Stimulated activated naive B cell treated with anti-CD40 and anti-IgM and Interleukin-4, amounts not matched to agents 10 μg/mL and 1 μg/mL and 100 μg/mL, for 72 hours (primary cell): ENCODE data around the gene CAD.

Source experiments
- ATAC-seq, 2 donors: fragments of 150-1000 bp; cut with Tn5 transposase; replicated peaks; 2 replicates each; pipeline ENCODE4 v1.10.0; 2021; ENCODE audit warnings: moderate library complexity in 1 of 2
- DNase-seq: peaks from one replicate; pipeline ENCODE4 v3.0.0; 2021
- H3K27ac Mint-ChIP-seq: one replicate; pipeline ENCODE4 v1.8.0; 2022; ENCODE audit warnings: mild to moderate bottlenecking, mixed read lengths
- H3K27me3 Mint-ChIP-seq, 2 donors: one replicate each; pipeline ENCODE4 v1.8.0; 2022; ENCODE audit warnings: mixed read lengths in 2 of 2
- H3K36me3 Mint-ChIP-seq, 2 donors: one replicate each; pipeline ENCODE4 v1.8.0; 2022; ENCODE audit warnings: mixed read lengths in 2 of 2, mild to moderate bottlenecking in 1 of 2
- H3K4me1 Mint-ChIP-seq, 2 donors: one replicate each; pipeline ENCODE4 v1.8.0; 2022; ENCODE audit warnings: mixed read lengths in 2 of 2, mild to moderate bottlenecking in 1 of 2
- H3K4me3 Mint-ChIP-seq, 2 donors: one replicate each; pipeline ENCODE4 v1.8.0; 2022; ENCODE audit warnings: mild to moderate bottlenecking in 2 of 2, mixed read lengths in 2 of 2, moderate library complexity in 1 of 2
- H3K9me3 Mint-ChIP-seq, 2 donors: one replicate each; pipeline ENCODE4 v1.8.0; 2022; ENCODE audit warnings: mixed read lengths in 2 of 2, mild to moderate bottlenecking in 1 of 2

CAD gene

GRCh38 chr2:27225526-27225925 lies 8.4 kb downstream of the CAD start:
- H3K9me3 Mint-ChIP-seq: no peaks in the 10 kb centered on the region
- H3K27me3 Mint-ChIP-seq: no peaks in the 10 kb centered on the region
- no peak overlapping the region for H3K27ac Mint-ChIP-seq
- ATAC-seq (no peak), DNase-seq (no peak)
- no peaks in the 10 kb centered on the region for H3K4me1 Mint-ChIP-seq
- H3K4me3 Mint-ChIP-seq: no peak overlapping the region
- H3K36me3 Mint-ChIP-seq: peaks cover 47 to 72% of the 10 kb centered on the region in 2 donors

GRCh38 chr2:27227501-27227900 lies 10.3 kb downstream of the CAD start:
- no peaks in the 10 kb centered on the region for H3K4me1 Mint-ChIP-seq
- H3K36me3 Mint-ChIP-seq: peaks cover 45 to 68% of the 10 kb centered on the region in 2 donors
- H3K27me3 Mint-ChIP-seq: no peaks in the 10 kb centered on the region

GRCh38 chr2:27231921-27232320 lies 14.8 kb downstream of the CAD start:
- Mint-ChIP-seq H3K27me3 (no peaks in the 10 kb centered on the region), H3K4me3 (no peak overlapping the region), H3K9me3 (no peaks in the 10 kb centered on the region), H3K36me3 (peaks cover 44 to 62% of the 10 kb centered on the region in 2 donors), H3K27ac (no peak overlapping the region), H3K4me1 (no peaks in the 10 kb centered on the region)
- DNase-seq (no peak), ATAC-seq (no peak)

More at GRCh38 chr2:27227501-27227900, 10.3 kb downstream of the CAD start:
- DNase-seq: no peak
- ATAC-seq: no peak
- Mint-ChIP-seq H3K27ac (no peak overlapping the region), H3K9me3 (no peaks in the 10 kb centered on the region), H3K4me3 (no peak overlapping the region)

- Mint-ChIP-seq H3K36me3 (peaks cover 51 to 67% of the 10 kb centered on the region in 2 donors), H3K4me3 (no peak overlapping the region), H3K27me3 (no peaks in the 10 kb centered on the region), H3K4me1 (no peaks in the 10 kb centered on the region), H3K9me3 (no peaks in the 10 kb centered on the region), H3K27ac (no peak overlapping the region)
- no peak for DNase-seq
- ATAC-seq: no peak
These were observed 16.2 kb downstream of the CAD start for GRCh38 chr2:27233341-27233740.

GRCh38 chr2:27236136-27236535 lies 19.0 kb downstream of the CAD start:
- Mint-ChIP-seq H3K36me3 (peaks cover 59 to 79% of the 10 kb centered on the region in 2 donors), H3K4me3 (peak overlapping the region in 1 of 2 donors; percentile 7), H3K27ac (no peak overlapping the region), H3K9me3 (no peaks in the 10 kb centered on the region), H3K4me1 (no peaks in the 10 kb centered on the region), H3K27me3 (no peaks in the 10 kb centered on the region)
- ATAC-seq: no peak
- no peak for DNase-seq

- H3K9me3 Mint-ChIP-seq: no peaks in the 10 kb centered on the region
- H3K27me3 Mint-ChIP-seq: no peaks in the 10 kb centered on the region
- ATAC-seq: no peak
- no peak overlapping the region for H3K4me3 Mint-ChIP-seq
- H3K27ac Mint-ChIP-seq: no peak overlapping the region
- H3K4me1 Mint-ChIP-seq: no peaks in the 10 kb centered on the region
- DNase-seq: no peak
- peaks cover 60 to 78% of the 10 kb centered on the region in 2 donors for H3K36me3 Mint-ChIP-seq
These were observed 19.5 kb downstream of the CAD start for GRCh38 chr2:27236626-27237025.

- peaks cover 62 to 76% of the 10 kb centered on the region in 2 donors for H3K36me3 Mint-ChIP-seq
- H3K27ac Mint-ChIP-seq: no peak overlapping the region
- no peaks in the 10 kb centered on the region for H3K4me1 Mint-ChIP-seq
- H3K9me3 Mint-ChIP-seq: no peaks in the 10 kb centered on the region
- no peak overlapping the region for H3K4me3 Mint-ChIP-seq
- ATAC-seq: no peak
- no peaks in the 10 kb centered on the region for H3K27me3 Mint-ChIP-seq
- no peak for DNase-seq
These were observed 20.3 kb downstream of the CAD start for GRCh38 chr2:27237341-27237945.

- no peak overlapping the region for H3K4me3 Mint-ChIP-seq
- ATAC-seq (no peak), DNase-seq (no peak)
- no peak overlapping the region for H3K27ac Mint-ChIP-seq
- no peaks in the 10 kb centered on the region for H3K27me3 Mint-ChIP-seq
- H3K9me3 Mint-ChIP-seq: no peaks in the 10 kb centered on the region
- H3K36me3 Mint-ChIP-seq: peaks cover 66 to 75% of the 10 kb centered on the region in 2 donors
- no peaks in the 10 kb centered on the region for H3K4me1 Mint-ChIP-seq
These were observed 21.8 kb downstream of the CAD start for GRCh38 chr2:27238976-27239375.

- Mint-ChIP-seq H3K9me3 (no peaks in the 10 kb centered on the region), H3K27ac (no peak overlapping the region), H3K4me1 (no peaks in the 10 kb centered on the region), H3K36me3 (peaks cover 66 to 77% of the 10 kb centered on the region in 2 donors), H3K27me3 (no peaks in the 10 kb centered on the region), H3K4me3 (no peak overlapping the region)
- no peak for ATAC-seq
- DNase-seq: no peak
These were observed 23.2 kb downstream of the CAD start for GRCh38 chr2:27240406-27240805.

GRCh38 chr2:27241761-27242613 lies 24.8 kb downstream of the CAD start:
- ATAC-seq (no peak), DNase-seq (no peak)
- no peaks in the 10 kb centered on the region for H3K9me3 Mint-ChIP-seq
- H3K27ac Mint-ChIP-seq: no peak overlapping the region
- H3K27me3 Mint-ChIP-seq: no peaks in the 10 kb centered on the region
- H3K4me3 Mint-ChIP-seq: no peak overlapping the region
- H3K4me1 Mint-ChIP-seq: no peaks in the 10 kb centered on the region
- peaks cover 59 to 68% of the 10 kb centered on the region in 2 donors for H3K36me3 Mint-ChIP-seq

GRCh38 chr2:27242614-27242951 lies 25.4 kb downstream of the CAD start:
- Mint-ChIP-seq H3K36me3 (peaks cover 54 to 62% of the 10 kb centered on the region in 2 donors), H3K9me3 (no peaks in the 10 kb centered on the region), H3K4me3 (no peak overlapping the region), H3K27me3 (no peaks in the 10 kb centered on the region), H3K4me1 (no peaks in the 10 kb centered on the region), H3K27ac (no peak overlapping the region)
- no peak for ATAC-seq
- DNase-seq: no peak

- no peak overlapping the region for H3K27ac Mint-ChIP-seq
These were observed 26.4 kb downstream of the CAD start for GRCh38 chr2:27243391-27244130.

GRCh38 chr2:27245116-27245515 lies 27.9 kb downstream of the CAD start:
- Mint-ChIP-seq H3K27ac (no peak overlapping the region), H3K4me3 (no peak overlapping the region), H3K9me3 (no peaks in the 10 kb centered on the region), H3K36me3 (peaks cover 44% of the 10 kb centered on the region in 2 donors), H3K4me1 (no peaks in the 10 kb centered on the region), H3K27me3 (peaks cover 7 to 9% of the 10 kb centered on the region in 2 donors)
- no peak for DNase-seq
- ATAC-seq: no peak

More at GRCh38 chr2:27243391-27244130, 26.4 kb downstream of the CAD start:
- DNase-seq (no peak), ATAC-seq (no peak)
- Mint-ChIP-seq H3K4me1 (no peaks in the 10 kb centered on the region), H3K9me3 (no peaks in the 10 kb centered on the region), H3K36me3 (peaks cover 48 to 52% of the 10 kb centered on the region in 2 donors), H3K4me3 (no peak overlapping the region), H3K27me3 (no peaks in the 10 kb centered on the region)

GRCh38 chr2:27245626-27246025 lies 28.5 kb downstream of the CAD start:
- DNase-seq (no peak), ATAC-seq (no peak)
- Mint-ChIP-seq H3K4me3 (no peak overlapping the region), H3K9me3 (no peaks in the 10 kb centered on the region), H3K36me3 (peaks cover 39% of the 10 kb centered on the region in 2 donors), H3K27me3 (peaks cover 9 to 15% of the 10 kb centered on the region in 2 donors), H3K4me1 (peaks cover 0 to 2% of the 10 kb centered on the region in 2 donors), H3K27ac (no peak overlapping the region)
